Measurements from ENCODE around the gene LILRB5.
"Not testable (repeated sequence)": the region's sequence is repeated elsewhere in the genome, so short reads cannot be mapped to it uniquely, and the experiment has no call there.

Gene LILRB5

GRCh38 chr19:54275951-54276350 is 18.9 kb upstream of the LILRB5 start:
- no peak for DNase-seq (ENCODE audit: low read depth)

DNA sequence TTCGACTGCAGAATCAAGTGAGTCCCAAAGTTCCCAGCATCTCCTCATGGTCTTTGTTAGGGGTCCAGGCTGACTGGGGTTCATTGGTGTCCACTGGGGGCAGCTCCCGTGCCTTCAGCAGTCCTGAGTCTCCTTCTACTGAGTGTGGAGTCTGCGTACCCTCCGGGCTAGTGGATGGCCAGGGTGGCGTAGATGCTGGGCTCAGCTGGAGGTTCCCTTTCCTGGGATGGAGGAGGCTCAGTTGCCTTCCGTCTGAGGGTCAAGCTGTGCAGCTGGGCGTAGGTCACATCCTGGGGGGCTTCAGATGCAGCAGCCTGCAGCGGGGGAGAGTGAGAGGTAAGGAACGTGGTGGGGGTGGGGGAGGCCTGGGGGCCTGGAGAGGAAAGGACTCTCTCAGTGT is 17.4 kb upstream of the LILRB5 start:
- DNase-seq (ENCODE audit: low read depth), result not testable (repeated sequence)

DNA sequence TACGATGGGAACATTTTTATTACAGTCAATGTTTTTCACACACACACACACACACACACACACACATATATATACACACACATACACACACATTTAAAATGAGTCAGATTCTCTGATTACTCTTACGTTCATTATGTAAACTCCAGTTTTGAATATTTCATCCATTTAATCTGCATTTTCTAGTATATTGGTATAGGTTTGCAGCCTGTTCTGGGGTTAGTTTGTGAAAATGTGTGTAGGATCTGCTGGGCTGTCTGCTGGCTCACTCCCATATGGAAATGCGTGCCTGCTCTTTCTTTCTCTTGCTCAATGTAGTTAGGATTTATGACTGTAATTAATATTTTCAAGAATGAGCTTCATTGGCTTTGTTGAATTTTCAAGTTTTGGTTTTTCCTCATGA is 16.7 kb upstream of the LILRB5 start:
- DNase-seq (ENCODE audit: low read depth), result no peak

- not testable (repeated sequence) for DNase-seq (ENCODE audit: low read depth)
These were observed 15.1 kb upstream of the LILRB5 start for GRCh38 chr19:54272181-54272580.

- not testable (repeated sequence) for DNase-seq (ENCODE audit: low read depth)
These were observed 14.5 kb upstream of the LILRB5 start for GRCh38 chr19:54271587-54271986.

GRCh38 chr19:54271106-54271505 is 14.0 kb upstream of the LILRB5 start:
- DNase-seq (ENCODE audit: low read depth), result no peak

DNA sequence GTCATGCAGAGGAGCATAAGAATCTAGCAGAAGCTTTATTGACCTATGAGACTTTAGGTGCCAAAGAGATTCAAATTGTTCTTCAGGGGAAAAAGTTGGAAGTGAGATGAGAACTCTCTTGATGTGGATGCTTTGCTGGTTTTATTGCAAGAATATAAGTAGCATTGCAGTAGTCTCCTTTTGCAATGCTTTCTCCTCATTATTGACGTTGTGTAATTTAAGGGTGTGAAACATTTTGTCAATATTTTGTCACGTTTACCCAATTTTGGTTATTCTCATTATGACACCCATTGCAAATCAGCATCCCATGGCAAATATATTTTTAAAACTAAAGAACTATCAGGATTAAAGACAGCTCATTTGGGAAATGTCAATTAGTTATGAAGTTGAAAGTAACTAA is 11.9 kb upstream of the LILRB5 start:
- no peak for DNase-seq (ENCODE audit: low read depth)

DNA sequence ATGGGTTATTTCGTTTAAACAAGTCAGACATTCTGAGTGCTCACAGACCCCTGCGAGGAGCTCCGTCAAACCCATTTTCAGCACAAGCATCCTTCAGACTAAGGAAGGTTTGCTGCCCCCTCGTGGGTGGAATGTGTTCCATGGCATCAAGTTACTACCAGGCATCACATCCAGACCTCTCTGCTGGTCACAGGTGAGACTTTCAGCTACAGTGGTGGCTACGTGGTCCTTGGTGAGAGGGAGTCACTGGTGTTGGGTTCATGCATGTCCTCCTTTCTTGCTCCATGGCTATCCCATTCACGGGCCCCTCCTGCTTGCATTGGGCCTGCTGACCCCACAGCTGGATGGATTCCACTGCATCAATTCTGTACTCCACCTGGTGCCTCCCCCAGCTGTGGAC is 9.1 kb upstream of the LILRB5 start:
- DNase-seq (ENCODE audit: low read depth), result peak; percentile 25

DNA sequence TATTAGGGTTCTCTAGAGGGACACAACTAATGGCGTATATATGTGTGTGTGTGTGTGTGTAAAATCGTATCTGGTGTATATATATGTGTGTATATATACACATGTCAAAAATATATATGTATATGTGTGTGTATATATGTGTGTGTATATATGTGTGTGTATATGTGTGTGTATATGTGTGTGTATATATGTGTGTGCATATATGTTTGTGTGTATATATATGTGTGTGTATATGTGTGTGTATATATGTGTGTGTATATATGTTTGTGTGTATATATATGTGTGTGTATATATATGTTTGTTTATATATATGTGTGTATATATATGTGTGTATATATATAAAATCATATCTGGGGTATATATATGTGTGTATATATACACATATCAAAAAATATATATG is 5.4 kb upstream of the LILRB5 start:
- DNase-seq (ENCODE audit: low read depth), result no peak

- no peak for DNase-seq (ENCODE audit: low read depth)
These were observed 5.0 kb upstream of the LILRB5 start for GRCh38 chr19:54262066-54262465.

GRCh38 chr19:54256250-54257115 is 590 bp downstream of the LILRB5 start:
- DNase-seq (ENCODE audit: low read depth), result no peak

GRCh38 chr19:54255105-54255775 is 1.8 kb downstream of the LILRB5 start:
- no peak for DNase-seq (ENCODE audit: low read depth)

- DNase-seq (ENCODE audit: low read depth), result no peak
These were observed 2.7 kb downstream of the LILRB5 start for GRCh38 chr19:54254195-54254906.

DNA sequence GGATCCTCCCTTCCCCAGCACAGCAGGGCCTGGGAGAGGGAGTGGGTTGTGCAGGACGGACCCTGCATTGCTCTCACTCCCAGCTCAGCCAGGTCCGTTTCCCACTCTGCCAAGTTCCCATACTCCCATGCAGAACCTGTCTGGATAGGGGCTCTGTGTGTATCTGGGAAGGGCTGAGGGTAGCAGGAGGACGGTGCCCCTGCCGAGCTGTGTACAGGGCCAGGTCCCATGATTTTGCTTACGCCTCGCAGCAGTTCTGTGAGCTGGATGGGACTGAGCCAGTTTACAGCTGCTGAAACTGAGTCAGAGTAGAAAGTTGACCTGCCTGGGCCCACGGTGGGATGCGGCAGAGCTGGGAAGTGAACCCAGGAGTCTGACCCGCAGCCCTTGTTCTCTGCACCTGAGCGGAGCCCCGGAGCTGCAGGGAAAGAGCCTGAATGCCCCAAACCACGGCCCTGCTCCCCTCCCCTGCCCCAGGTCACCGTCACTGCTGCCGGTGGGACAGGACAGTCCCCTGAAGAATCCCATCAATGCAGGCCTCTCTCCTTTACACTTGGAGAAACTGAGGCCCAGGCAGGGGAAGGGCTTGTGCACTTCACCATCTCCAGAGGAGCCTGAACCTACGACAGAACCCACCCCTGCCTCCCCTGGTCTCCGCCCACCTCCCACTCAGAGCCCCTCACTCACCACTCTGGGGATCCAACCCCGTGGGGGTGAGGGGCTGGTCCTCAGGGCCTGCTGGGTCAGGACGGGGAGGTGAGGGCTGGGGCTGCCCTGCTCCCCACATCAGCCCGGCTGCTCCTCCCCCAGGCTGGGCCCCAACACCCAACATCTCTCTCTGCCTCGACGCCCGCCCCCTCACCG is 3.5 kb downstream of the LILRB5 start:
- no peak for DNase-seq (ENCODE audit: low read depth)

- DNase-seq (ENCODE audit: low read depth), result no peak
These were observed 4.2 kb downstream of the LILRB5 start for GRCh38 chr19:54252845-54253244.

DNA sequence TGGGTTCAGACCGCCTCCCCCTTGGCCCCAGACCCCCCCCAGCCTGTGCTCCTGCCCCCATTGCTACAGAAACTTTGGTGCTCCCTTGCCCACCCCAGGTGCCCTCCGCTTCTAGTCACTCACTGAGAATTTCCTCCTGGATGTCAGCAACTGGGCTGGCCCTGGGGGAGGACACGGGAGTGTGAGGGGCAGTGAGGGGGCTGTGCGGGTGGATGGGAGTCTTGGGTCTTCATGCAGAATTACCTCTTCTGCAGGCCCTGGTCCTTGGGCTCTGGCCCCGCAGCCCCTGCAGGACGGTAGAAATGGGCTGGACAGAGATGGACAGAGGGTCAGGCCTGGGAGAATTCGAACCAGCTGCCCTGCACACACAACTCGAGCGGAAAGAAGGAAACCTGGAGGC is 4.8 kb downstream of the LILRB5 start:
- no peak for DNase-seq (ENCODE audit: low read depth)

DNA sequence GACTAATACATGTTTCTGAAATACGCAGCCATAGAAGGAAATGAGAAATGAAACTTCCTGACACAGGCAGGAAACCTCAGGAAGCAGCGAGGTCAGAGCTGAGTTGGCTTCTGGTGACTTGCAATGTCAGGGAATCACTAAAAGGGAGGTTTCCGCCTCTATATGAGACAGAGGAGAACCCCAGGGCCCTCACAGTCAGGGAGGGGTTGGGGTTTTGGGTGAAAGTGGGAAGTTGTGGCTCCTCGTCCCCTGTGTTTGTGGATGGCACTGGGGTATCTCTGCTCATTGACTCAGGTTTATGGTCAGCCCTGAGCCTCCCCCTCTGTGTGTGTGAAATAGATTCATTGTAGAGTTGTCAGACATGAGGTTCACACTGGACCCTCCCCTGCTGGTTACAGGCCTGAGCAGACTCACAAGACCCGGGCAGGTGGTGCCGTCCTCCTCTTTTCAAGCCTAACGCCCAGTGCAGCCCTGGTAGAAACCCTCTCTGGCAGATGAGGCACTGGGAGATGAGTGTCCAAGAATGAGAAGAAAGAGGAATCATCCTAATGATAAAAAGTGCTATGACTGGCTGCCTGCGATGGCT is 9.0 kb downstream of the LILRB5 start:
- DNase-seq (ENCODE audit: low read depth), result no peak

GRCh38 chr19:54247106-54247930 is 9.8 kb downstream of the LILRB5 start:
- DNase-seq (ENCODE audit: low read depth), result no peak

- DNase-seq (ENCODE audit: low read depth), result no peak
These were observed 11.1 kb downstream of the LILRB5 start for GRCh38 chr19:54245936-54246335.

- not testable (repeated sequence) for DNase-seq (ENCODE audit: low read depth)
These were observed 13.3 kb downstream of the LILRB5 start for GRCh38 chr19:54243809-54244208.

GRCh38 chr19:54242646-54243045 is 14.4 kb downstream of the LILRB5 start, which contains the start of gene LILRA6:
Gene LILRA6 (minus strand): TSS chr19:54242790.
- DNase-seq (ENCODE audit: low read depth), result not testable (repeated sequence)

All from HS-5 (cell line).